Measurements from ENCODE around the gene FRMD4B.
A peak's percentile ranks its signal among the peaks of the same experiment; 100 is the strongest.

The FRMD4B gene

DNA sequence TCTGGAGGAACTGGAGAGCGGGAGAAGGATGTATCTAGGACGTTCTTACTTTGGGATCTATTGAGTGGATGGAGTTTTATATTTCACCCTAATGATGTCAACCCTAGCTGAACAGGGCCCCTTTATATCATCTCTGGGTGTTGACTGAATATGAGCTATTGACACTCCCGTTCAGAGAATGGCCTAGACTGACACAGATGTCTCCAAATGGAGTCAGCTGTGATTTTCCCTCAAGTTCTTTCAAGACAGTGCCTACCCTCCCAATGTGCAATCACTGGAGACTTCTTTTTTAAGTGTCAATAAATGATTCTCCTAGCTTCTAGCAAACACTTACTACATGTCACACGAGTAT is 63.8 kb downstream of the FRMD4B start:
- Histone ChIP-seq H3K27ac (no peak overlapping the region), H3K4me3 (ENCODE audit: low read depth in 1 of 2, low read length in 1 of 2) (no peak overlapping the region), H3K36me3 (no peaks in the 10 kb centered on the region), H3K27me3 (no peaks in the 10 kb centered on the region), H3K9me3 (no peaks in the 10 kb centered on the region), H3K4me1 (ENCODE audit: control insufficient read depth in 1 of 2, insufficient read depth in 1 of 2, low read depth in 1 of 2, low read length in 1 of 2) (peaks cover 31 to 50% of the 10 kb centered on the region in 2 experiments)
- TF ChIP-seq, protein P1, sequence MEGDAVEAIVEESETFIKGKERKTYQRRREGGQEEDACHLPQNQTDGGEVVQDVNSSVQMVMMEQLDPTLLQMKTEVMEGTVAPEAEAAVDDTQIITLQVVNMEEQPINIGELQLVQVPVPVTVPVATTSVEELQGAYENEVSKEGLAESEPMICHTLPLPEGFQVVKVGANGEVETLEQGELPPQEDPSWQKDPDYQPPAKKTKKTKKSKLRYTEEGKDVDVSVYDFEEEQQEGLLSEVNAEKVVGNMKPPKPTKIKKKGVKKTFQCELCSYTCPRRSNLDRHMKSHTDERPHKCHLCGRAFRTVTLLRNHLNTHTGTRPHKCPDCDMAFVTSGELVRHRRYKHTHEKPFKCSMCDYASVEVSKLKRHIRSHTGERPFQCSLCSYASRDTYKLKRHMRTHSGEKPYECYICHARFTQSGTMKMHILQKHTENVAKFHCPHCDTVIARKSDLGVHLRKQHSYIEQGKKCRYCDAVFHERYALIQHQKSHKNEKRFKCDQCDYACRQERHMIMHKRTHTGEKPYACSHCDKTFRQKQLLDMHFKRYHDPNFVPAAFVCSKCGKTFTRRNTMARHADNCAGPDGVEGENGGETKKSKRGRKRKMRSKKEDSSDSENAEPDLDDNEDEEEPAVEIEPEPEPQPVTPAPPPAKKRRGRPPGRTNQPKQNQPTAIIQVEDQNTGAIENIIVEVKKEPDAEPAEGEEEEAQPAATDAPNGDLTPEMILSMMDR (IDR thresholded peaks at IDR 0.05), result no peak

DNA sequence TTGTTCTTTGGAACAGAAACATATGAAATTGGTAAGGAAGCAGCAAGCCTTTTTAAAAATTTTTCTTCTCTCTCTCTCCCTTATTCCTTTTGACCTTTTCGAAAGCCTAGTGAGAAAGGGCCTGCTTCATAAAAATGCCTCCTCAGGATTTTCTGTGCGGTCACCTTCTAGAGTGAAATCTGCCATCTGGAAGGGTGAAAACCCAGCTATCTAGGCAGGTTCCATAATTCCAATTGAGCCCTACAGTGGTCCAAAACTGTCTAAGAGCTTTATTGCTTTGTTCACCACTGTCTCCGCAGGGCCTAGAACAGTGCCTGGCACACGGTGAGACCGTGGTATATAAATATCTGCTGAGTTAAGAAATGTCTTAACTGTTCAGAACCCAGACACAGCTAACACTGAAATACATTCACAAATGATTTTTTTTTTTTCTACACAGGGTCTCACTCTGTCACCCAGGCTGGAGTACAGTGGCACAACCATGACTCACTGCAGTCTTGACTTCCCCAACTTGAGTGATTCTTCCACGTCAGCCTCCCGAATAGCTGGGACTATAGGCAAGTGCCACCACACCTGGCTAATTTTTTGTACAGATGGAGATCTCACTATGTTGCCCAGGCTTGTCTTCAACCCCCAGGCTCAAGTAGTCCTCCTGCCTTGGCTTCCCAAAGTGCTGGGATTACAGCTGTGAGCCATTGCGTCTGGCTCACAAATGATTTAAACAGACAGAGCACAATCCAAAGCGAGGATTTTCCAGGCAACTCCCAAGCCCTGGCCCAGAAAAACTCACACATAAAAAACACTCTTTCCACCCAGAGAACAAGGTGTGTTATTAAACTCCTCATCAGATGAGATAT is 64.4 kb downstream of the FRMD4B start:
- no peaks in the 10 kb centered on the region for H3K9me3 ChIP-seq
- H3K27me3 ChIP-seq, result no peaks in the 10 kb centered on the region
- H3K4me1 ChIP-seq (ENCODE audit: control insufficient read depth in 1 of 2, insufficient read depth in 1 of 2, low read depth in 1 of 2, low read length in 1 of 2), result peaks cover 31 to 44% of the 10 kb centered on the region in 2 experiments
- no peaks in the 10 kb centered on the region for H3K36me3 ChIP-seq
- TF ChIP-seq, protein P1 (IDR thresholded peaks at IDR 0.05), result no peak
- no peak overlapping the region for H3K4me3 ChIP-seq (ENCODE audit: low read depth in 1 of 2, low read length in 1 of 2)
- peak overlapping the region; percentile 72 for H3K27ac ChIP-seq

DNA sequence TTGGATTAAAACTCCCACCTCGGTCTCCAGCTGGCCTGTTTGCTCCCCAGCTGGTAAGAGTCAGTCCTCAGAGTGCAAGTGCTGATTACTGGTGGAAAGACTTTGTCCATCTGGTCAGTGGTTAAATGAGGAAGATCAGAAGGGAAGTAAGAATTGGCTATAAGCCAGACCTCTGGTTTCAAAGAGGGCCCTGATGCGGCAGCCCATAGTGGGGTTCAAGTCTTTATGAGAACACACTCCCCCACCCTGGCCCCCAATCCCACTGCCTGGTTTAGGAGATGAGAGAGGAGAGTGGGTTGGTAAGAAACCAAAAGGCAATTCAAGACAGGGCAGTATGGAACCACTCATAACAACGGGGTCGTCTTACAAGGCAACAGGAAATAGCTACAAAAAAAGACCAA is 65.0 kb downstream of the FRMD4B start:
- H3K4me1 ChIP-seq (ENCODE audit: control insufficient read depth in 1 of 2, insufficient read depth in 1 of 2, low read depth in 1 of 2, low read length in 1 of 2), result peaks cover 31 to 40% of the 10 kb centered on the region in 2 experiments
- H3K36me3 ChIP-seq, result no peaks in the 10 kb centered on the region
- no peak overlapping the region for H3K4me3 ChIP-seq (ENCODE audit: low read depth in 1 of 2, low read length in 1 of 2)
- TF ChIP-seq, protein P1 (IDR thresholded peaks at IDR 0.05), result no peak
- peak overlapping the region; percentile 72 for H3K27ac ChIP-seq
- no peaks in the 10 kb centered on the region for H3K27me3 ChIP-seq
- no peaks in the 10 kb centered on the region for H3K9me3 ChIP-seq

DNA sequence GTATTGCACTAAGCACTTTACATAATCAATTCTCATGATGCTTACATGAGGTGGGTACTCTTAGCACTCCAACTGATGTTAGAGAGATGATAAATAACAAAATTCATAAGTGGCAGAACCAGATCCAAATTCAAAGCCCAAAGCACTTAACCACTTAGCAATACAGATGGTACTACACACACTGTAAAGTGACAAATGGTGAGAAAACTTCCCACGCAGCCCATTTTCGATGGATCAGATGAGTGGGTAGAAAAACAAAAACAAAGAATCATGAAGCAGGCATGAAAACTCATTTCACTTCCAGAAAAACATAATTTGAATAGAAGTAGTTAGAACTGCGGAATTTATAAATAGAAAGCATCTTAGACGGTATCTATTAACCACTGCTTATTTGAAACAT is 66.2 kb downstream of the FRMD4B start:
- Histone ChIP-seq H3K36me3 (no peaks in the 10 kb centered on the region), H3K9me3 (no peaks in the 10 kb centered on the region), H3K4me3 (ENCODE audit: low read depth in 1 of 2, low read length in 1 of 2) (no peak overlapping the region), H3K27me3 (no peaks in the 10 kb centered on the region), H3K27ac (no peak overlapping the region), H3K4me1 (ENCODE audit: control insufficient read depth in 1 of 2, insufficient read depth in 1 of 2, low read depth in 1 of 2, low read length in 1 of 2) (peaks cover 24 to 30% of the 10 kb centered on the region in 2 experiments)
- TF ChIP-seq, protein P1 (IDR thresholded peaks at IDR 0.05), result no peak

DNA sequence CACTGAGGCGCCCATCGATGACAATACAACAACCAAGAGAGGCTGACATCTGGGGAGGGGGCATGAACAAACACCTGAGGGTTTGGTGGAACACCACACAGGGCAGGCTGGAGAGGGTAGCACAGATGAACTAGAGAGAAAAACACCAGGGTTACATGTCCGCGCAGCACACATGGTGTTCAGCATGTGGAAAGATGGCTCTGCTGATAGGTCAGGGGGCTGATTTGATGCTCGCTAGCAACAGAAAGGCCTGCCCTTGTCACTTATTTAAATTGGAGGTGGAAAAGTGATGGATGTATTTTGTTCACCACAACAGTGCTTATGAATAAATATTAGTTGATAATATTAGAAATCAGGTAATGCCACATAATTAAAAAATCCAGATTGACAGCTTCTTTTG is 67.5 kb downstream of the FRMD4B start:
- TF ChIP-seq, protein P1 (IDR thresholded peaks at IDR 0.05), result no peak

More for the DNA sequence above, 67.5 kb downstream of the FRMD4B start:
- no peak overlapping the region for H3K27ac ChIP-seq
- H3K4me3 ChIP-seq (ENCODE audit: low read depth in 1 of 2, low read length in 1 of 2), result no peak overlapping the region
- H3K27me3 ChIP-seq, result no peaks in the 10 kb centered on the region
- no peaks in the 10 kb centered on the region for H3K36me3 ChIP-seq
- H3K4me1 ChIP-seq (ENCODE audit: control insufficient read depth in 1 of 2, insufficient read depth in 1 of 2, low read depth in 1 of 2, low read length in 1 of 2), result peaks cover 13 to 18% of the 10 kb centered on the region in 2 experiments
- no peaks in the 10 kb centered on the region for H3K9me3 ChIP-seq
